Activated CD4-positive, alpha-beta T cell treated with anti-CD3 and anti-CD28 coated beads, Interleukin-2, Interleukin-4, amounts not matched to agents 100 ng/mL and 50 ng/mL, durations not matched to agents 16 hours and 8 hours (primary cell): ENCODE data around the gene SELENOV.

ENCODE experiments used
- DNase-seq: peaks from one replicate; pipeline ENCODE4 v3.0.0-alpha.2; 2020; ENCODE audit warnings: low spot score

SELENOV gene

GRCh38 chr19:39558624-39559117, 43.7 kb downstream of the SELENOV start:
- peak; percentile 26 for DNase-seq

DNA sequence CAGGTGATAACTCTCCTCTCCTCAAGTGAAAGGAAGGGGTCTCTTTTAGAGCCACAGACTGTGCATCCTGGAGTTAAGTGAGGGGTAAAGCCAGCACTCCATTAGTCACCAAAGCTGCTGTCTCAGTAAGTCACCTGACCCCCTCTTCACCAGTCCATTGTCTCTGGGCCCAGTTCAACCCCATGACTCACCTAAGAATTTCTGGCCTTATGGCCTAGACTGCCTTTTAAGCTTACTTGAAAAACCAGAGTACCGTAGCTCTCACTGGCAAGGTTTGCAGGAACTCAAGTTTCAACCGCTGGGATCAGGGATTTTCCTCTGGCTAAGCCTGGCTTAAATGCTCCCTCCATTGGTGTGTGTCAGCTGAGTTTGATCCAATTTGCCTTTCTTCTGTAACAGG, 48.5 kb downstream of the SELENOV start:
- DNase-seq: no peak

- no peak for DNase-seq
Observed at GRCh38 chr19:39566064-39566463, 51.1 kb downstream of the SELENOV start.

GRCh38 chr19:39568604-39569003, 53.7 kb downstream of the SELENOV start:
- peak; percentile 7 for DNase-seq
